Measurements from ENCODE around the gene IBA57.

DNA sequence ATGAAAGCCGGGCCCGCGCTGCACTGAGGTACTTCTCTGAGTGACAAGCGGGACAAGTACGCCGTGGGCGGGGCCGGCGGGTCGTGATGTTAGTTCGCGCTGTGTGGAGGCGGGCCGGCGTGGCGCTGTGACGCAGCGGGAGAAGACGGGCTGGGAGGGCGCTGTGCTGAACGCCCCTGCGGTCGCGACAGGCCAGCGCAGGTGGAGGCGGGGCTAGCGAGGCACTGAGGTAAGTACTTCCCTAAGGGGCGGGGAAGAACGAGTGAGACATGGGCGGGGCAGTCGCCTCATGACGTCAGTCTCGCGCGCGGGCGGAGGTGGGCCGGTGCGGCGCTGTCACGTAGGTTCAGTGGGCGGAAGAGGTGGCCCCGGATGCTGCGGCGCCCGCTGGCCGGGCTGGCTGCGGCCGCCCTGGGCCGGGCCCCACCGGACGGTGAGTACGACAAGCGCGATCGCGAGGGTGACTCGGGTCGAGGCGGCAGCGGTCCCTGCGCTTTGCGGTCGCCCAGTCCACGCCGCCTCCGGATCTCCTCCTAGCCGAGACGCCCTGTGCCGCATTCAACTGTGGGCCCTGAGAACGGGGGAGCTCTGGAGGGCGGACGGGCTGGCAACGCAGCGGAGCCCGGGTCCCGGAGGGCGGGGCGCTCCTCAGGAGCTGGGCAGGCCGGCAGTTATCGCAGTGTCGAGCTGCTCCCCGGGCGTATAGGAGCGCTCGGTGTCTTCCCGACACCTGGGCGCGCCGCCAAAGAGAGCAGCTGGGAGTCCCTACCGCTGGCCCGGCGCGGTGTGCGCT lies 25.5 kb upstream of the IBA57 start, which contains the start of gene GUK1:
- TF ChIP-seq, protein P1, sequence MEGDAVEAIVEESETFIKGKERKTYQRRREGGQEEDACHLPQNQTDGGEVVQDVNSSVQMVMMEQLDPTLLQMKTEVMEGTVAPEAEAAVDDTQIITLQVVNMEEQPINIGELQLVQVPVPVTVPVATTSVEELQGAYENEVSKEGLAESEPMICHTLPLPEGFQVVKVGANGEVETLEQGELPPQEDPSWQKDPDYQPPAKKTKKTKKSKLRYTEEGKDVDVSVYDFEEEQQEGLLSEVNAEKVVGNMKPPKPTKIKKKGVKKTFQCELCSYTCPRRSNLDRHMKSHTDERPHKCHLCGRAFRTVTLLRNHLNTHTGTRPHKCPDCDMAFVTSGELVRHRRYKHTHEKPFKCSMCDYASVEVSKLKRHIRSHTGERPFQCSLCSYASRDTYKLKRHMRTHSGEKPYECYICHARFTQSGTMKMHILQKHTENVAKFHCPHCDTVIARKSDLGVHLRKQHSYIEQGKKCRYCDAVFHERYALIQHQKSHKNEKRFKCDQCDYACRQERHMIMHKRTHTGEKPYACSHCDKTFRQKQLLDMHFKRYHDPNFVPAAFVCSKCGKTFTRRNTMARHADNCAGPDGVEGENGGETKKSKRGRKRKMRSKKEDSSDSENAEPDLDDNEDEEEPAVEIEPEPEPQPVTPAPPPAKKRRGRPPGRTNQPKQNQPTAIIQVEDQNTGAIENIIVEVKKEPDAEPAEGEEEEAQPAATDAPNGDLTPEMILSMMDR (IDR thresholded peaks at IDR 0.05; ENCODE audit: poor library complexity): no peak
- no peak for TF ChIP-seq EZH2 (IDR thresholded peaks at IDR 0.05; ENCODE audit: borderline replicate concordance)
